ENCODE data around the gene MPG.

MPG gene

GRCh38 chr16:83060-83603 lies 5.1 kb downstream of the MPG start:
- CTCF ChIA-PET, result interaction anchor here (0.8 kb wide), 1 partner anchor 14 kb away, joined by 5 read pairs; no protein-coding TSS in a partner anchor
- TF ChIP-seq CTCF (conservative IDR thresholded peaks at IDR 0.05; ENCODE audit: low read depth), result no peak
- peak overlapping the region; percentile 89 for H3K27ac ChIP-seq
- no peak for DNase-seq (ENCODE audit: low spot score)
- POLR2A ChIA-PET (ENCODE audit: low non-redundant PET), result no interaction called here

- TF ChIP-seq CTCF (conservative IDR thresholded peaks at IDR 0.05; ENCODE audit: low read depth), result no peak
- POLR2A ChIA-PET (ENCODE audit: low non-redundant PET), result interaction anchor here (0.7 kb wide), 1 partner anchor 14 kb away, joined by 4 read pairs; no protein-coding TSS in a partner anchor
- CTCF ChIA-PET, result interaction anchor here (2.6 kb wide), 1 partner anchor 13 kb away, joined by 21 read pairs; no protein-coding TSS in a partner anchor
- no peak for DNase-seq (ENCODE audit: low spot score)
- peak overlapping the region; percentile 89 for H3K27ac ChIP-seq
These were observed 6.0 kb downstream of the MPG start for GRCh38 chr16:83781-84615.

- ChIA-PET CTCF (interaction anchor here (0.7 to 2.6 kb wide), 2 partner anchors 12 to 19 kb away, joined by 3 to 21 read pairs; no protein-coding TSS in a partner anchor), POLR2A (ENCODE audit: low non-redundant PET) (interaction anchor here (0.7 kb wide), 1 partner anchor 14 kb away, joined by 3 read pairs; no protein-coding TSS in a partner anchor)
- peak overlapping the region; percentile 89 for H3K27ac ChIP-seq
- peak; percentile 66 for DNase-seq (ENCODE audit: low spot score)
- no peak for TF ChIP-seq CTCF (conservative IDR thresholded peaks at IDR 0.05; ENCODE audit: low read depth)
These were observed 6.8 kb downstream of the MPG start for GRCh38 chr16:84718-85406.

GRCh38 chr16:85407-85782 lies 7.4 kb downstream of the MPG start:
- peak overlapping the region; percentile 89 for H3K27ac ChIP-seq
- CTCF ChIA-PET, result interaction anchor here (0.7 to 2.6 kb wide), 2 partner anchors 11 to 20 kb away, joined by 3 to 21 read pairs; no protein-coding TSS in a partner anchor
- POLR2A ChIA-PET (ENCODE audit: low non-redundant PET), result no interaction called here
- no peak for TF ChIP-seq CTCF (conservative IDR thresholded peaks at IDR 0.05; ENCODE audit: low read depth)
- no peak for DNase-seq (ENCODE audit: low spot score)

- no peak for TF ChIP-seq CTCF (conservative IDR thresholded peaks at IDR 0.05; ENCODE audit: low read depth)
- H3K27ac ChIP-seq, result peak overlapping the region; percentile 89
- ChIA-PET POLR2A (ENCODE audit: low non-redundant PET) (no interaction called here), CTCF (interaction anchor here (2.6 kb wide), 1 partner anchor 11 kb away, joined by 21 read pairs; no protein-coding TSS in a partner anchor)
- no peak for DNase-seq (ENCODE audit: low spot score)
These were observed 7.8 kb downstream of the MPG start for GRCh38 chr16:85865-86264.

- ChIA-PET CTCF (interaction anchor here (0.8 to 1.0 kb wide), 2 partner anchors 10 kb away, joined by 3 to 6 read pairs; no protein-coding TSS in a partner anchor), POLR2A (ENCODE audit: low non-redundant PET) (interaction anchor here (0.5 kb wide), 1 partner anchor 10 kb away, joined by 3 read pairs; no protein-coding TSS in a partner anchor)
- DNase-seq (ENCODE audit: low spot score), result no peak
- H3K27ac ChIP-seq, result peak overlapping the region; percentile 89
- TF ChIP-seq CTCF (conservative IDR thresholded peaks at IDR 0.05; ENCODE audit: low read depth), result no peak
These were observed 8.5 kb downstream of the MPG start for GRCh38 chr16:86483-86952.

Measured in RWPE1 (cell line).